Spleen (tissue), 11 donors: ENCODE results near the gene C10orf71. TPM values are rescaled to one million over a fixed set of nuclear protein-coding genes. Genes with fewer than 3 reads are reported as not detected.

Experiments
- DNase-seq: peaks from one replicate; pipeline ENCODE4 v3.0.0-alpha.2; 2020
- H3K27ac ChIP-seq, 8 donors: fragments of 200-600 bp; sonication (generic) in 7 of 8; 1 replicate in 4 of 8; 2 replicates in 4 of 8; pipeline versions ENCODE4 v1.5.0 to v1.8.0; 2016 to 2021; ENCODE audit warnings: inconsistent platforms in 4 of 8, mild to moderate bottlenecking in 4 of 8, moderate library complexity in 1 of 8
- H3K27me3 ChIP-seq, 7 donors: fragments of 200-600 bp; sonication (generic) in 6 of 7; replicated peaks in 1 of 7; 1 replicate in 4 of 7; 2 replicates in 3 of 7; pipeline versions ENCODE4 v1.5.0 to v1.8.0; 2016 to 2021; ENCODE audit warnings: inconsistent platforms in 3 of 7, mild to moderate bottlenecking in 1 of 7
- H3K36me3 ChIP-seq, 6 donors: fragments of 200-600 bp; sonication (generic) in 5 of 6; 1 replicate in 4 of 6; 2 replicates in 2 of 6; pipeline versions ENCODE4 v1.5.0 to v1.8.0; 2016 to 2021; ENCODE audit warnings: inconsistent platforms in 2 of 6
- H3K4me1 ChIP-seq, 6 donors: fragments of 200-600 bp; sonication (generic) in 5 of 6; 1 replicate in 3 of 6; 2 replicates in 3 of 6; pipeline versions ENCODE4 v1.5.0 to v1.8.0; 2016 to 2021; ENCODE audit warnings: inconsistent platforms in 3 of 6
- H3K4me3 ChIP-seq, 8 donors: fragments of 200-600 bp; sonication (generic) in 7 of 8; 1 replicate in 4 of 8; 2 replicates in 4 of 8; pipeline versions ENCODE4 v1.5.0 to v1.8.0; 2016 to 2021; ENCODE audit warnings: inconsistent platforms in 4 of 8, mild to moderate bottlenecking in 4 of 8, moderate library complexity in 2 of 8
- H3K9me3 ChIP-seq, 8 donors: fragments of 200-600 bp; sonication (generic) in 7 of 8; 1 replicate in 4 of 8; 2 replicates in 4 of 8; pipeline versions ENCODE4 v1.5.0 to v1.8.0; 2016 to 2021; ENCODE audit warnings: inconsistent platforms in 4 of 8
- CTCF ChIP-seq, 11 experiments: fragments of 200-600 bp in 7 of 11; fragments of 450-650 bp in 4 of 11; sonication (generic) in 4 of 11; IDR thresholded peaks in 8 of 11; conservative IDR thresholded peaks in 3 of 11; 1 replicate in 7 of 11; 2 replicates in 4 of 11; pipeline versions ENCODE4 v1.4.0 to v1.8.0; 2016 to 2021; ENCODE audit warnings: antibody characterized with exemption in 11 of 11, inconsistent platforms in 4 of 11, mild to moderate bottlenecking in 1 of 11
- POLR2A ChIP-seq, 3 donors: fragments of 450-650 bp; IDR thresholded peaks; one replicate each; pipeline ENCODE4 v1.5.1; 2017; ENCODE audit warnings: antibody characterized with exemption in 3 of 3, mild to moderate bottlenecking in 1 of 3
- POLR2AphosphoS5 ChIP-seq, 3 donors: sonication (generic); formaldehyde crosslinking; IDR thresholded peaks; one replicate each; pipeline ENCODE4 v1.5.1; 2017; ENCODE audit warnings: antibody characterized with exemption in 3 of 3
- WGBS, 5 donors: extraction: QIAGEN DNeasy Blood & Tissue Kit in 3 of 5; methylation state at CpG; one replicate each; pipeline versions ENCODE4 v1.1.5 to v1.1.7; 2013 to 2018; 5-methylcytosine and 5-hydroxymethylcytosine counted together
- intact Hi-C: fragments of 100-400 bp; cut with DNase I; formaldehyde crosslinking; loops from one replicate; pipeline ENCODE4 v1.15.0; 2023; ENCODE audit warnings: low total_unique reads
- polyA plus RNA-seq, 3 donors: library from polyadenylated mRNA; stranded (reverse); fragments of 200-250 nt; gene quantifications; one replicate each; pipeline ENCODE4 v1.2.1, GENCODE V29; 2013
- total RNA-seq, 7 donors: library from RNA; depleted of rRNA in 3 of 7; stranded (reverse); fragments of >200 nt in 3 of 7; fragmentation: NEBNext Ultra II Directional in 4 of 7; extraction: Animal tissue kit (Norgen Biotek cat#: 25700) in 4 of 7; gene quantifications; one replicate each; pipeline versions ENCODE4 v1.1.0 to v1.2.1, GENCODE V29; 2016 to 2021
- donor health status: healthy with polysubstance abuse.
- donor health status: DM: no; HTN: no; CAD: no; lungs with moderate emphysema.
- donor health status: DM: no; HTN: no; CAD: no.
- donor health status: Bipolar disorder and iron deficiency.
- donor health status: healthy.
- donor health status: DM: no; HTN: no; CAD: no.
- donor health status: DM: yes; HTN: yes; CAD: no.

C10orf71 gene
- total and polyA plus RNA-seq, 10 donors = not detected

- peaks cover 0 to 22% (median 0%) of the 10 kb centered on the region in 7 donors for H3K27me3 ChIP-seq
- H3K27ac ChIP-seq = no peak overlapping the region
- 33 to 89% (median 68%) methylated on average over 1 to 2 of the region's 2 CpGs; no CpG with 5 or more reads in 1 of the 5 donors for WGBS, 5 donors
- DNase-seq = no peak
- H3K9me3 ChIP-seq = no peaks in the 10 kb centered on the region
- peaks cover 0 to 19% (median 0%) of the 10 kb centered on the region in 6 donors for H3K4me1 ChIP-seq
- intact Hi-C loops = no loop called here
- H3K4me3 ChIP-seq = no peak overlapping the region
- TF ChIP-seq POLR2AphosphoS5 (IDR thresholded peaks at IDR 0.05) (no peak), CTCF (IDR thresholded peaks at IDR 0.05 in 8 of 11, conservative IDR thresholded peaks at IDR 0.05 in 3 of 11) (no peak)
- no peaks in the 10 kb centered on the region for H3K36me3 ChIP-seq
Measured at GRCh38 chr10:49302088-49302487, 3.1 kb downstream of the C10orf71 start.

GRCh38 chr10:49303711-49304110 lies 4.7 kb downstream of the C10orf71 start:
- no peaks in the 10 kb centered on the region for H3K36me3 ChIP-seq
- TF ChIP-seq CTCF (IDR thresholded peaks at IDR 0.05 in 8 of 11, conservative IDR thresholded peaks at IDR 0.05 in 3 of 11) (no peak), POLR2AphosphoS5 (IDR thresholded peaks at IDR 0.05) (no peak), POLR2A (IDR thresholded peaks at IDR 0.05) (no peak)
- intact Hi-C loops = no loop called here
- H3K27me3 ChIP-seq = peaks cover 0 to 11% (median 0%) of the 10 kb centered on the region in 7 donors
- peak; percentile 41 for DNase-seq
- H3K4me1 ChIP-seq = peaks cover 0 to 19% (median 0%) of the 10 kb centered on the region in 6 donors
- H3K27ac ChIP-seq = no peak overlapping the region
- no peak overlapping the region for H3K4me3 ChIP-seq
- 63 to 100% (median 92%) methylated on average over 1 of the region's 1 CpG for WGBS, 5 donors
- H3K9me3 ChIP-seq = peaks cover 0 to under 1% (median 0%) of the 10 kb centered on the region in 8 donors

GRCh38 chr10:49304137-49304536 lies 5.2 kb downstream of the C10orf71 start:
- H3K27ac ChIP-seq = no peak overlapping the region
- intact Hi-C loops = no loop called here
- H3K27me3 ChIP-seq = peaks cover 0 to 11% (median 0%) of the 10 kb centered on the region in 7 donors
- no peaks in the 10 kb centered on the region for H3K36me3 ChIP-seq
- H3K9me3 ChIP-seq = peaks cover 0 to 4% (median 0%) of the 10 kb centered on the region in 8 donors
- no peak overlapping the region for H3K4me3 ChIP-seq
- no peak for DNase-seq
- 78 to 93% (median 91%) methylated on average over 5 of the region's 5 CpGs for WGBS, 5 donors
- TF ChIP-seq POLR2AphosphoS5 (IDR thresholded peaks at IDR 0.05) = no peak
- no peak for TF ChIP-seq CTCF (IDR thresholded peaks at IDR 0.05 in 8 of 11, conservative IDR thresholded peaks at IDR 0.05 in 3 of 11)
- TF ChIP-seq POLR2A (IDR thresholded peaks at IDR 0.05) = no peak
- H3K4me1 ChIP-seq = peaks cover 0 to 18% (median 0%) of the 10 kb centered on the region in 6 donors

- no peak for TF ChIP-seq CTCF (IDR thresholded peaks at IDR 0.05 in 8 of 11, conservative IDR thresholded peaks at IDR 0.05 in 3 of 11)
- TF ChIP-seq POLR2A (IDR thresholded peaks at IDR 0.05) = no peak
- no peak for TF ChIP-seq POLR2AphosphoS5 (IDR thresholded peaks at IDR 0.05)
- intact Hi-C loops = no loop called here
- 81 to 95% (median 91%) methylated on average over 1 of the region's 1 CpG for WGBS, 5 donors
Measured at GRCh38 chr10:49307921-49308320, 9.0 kb downstream of the C10orf71 start.

More at GRCh38 chr10:49307921-49308320, 9.0 kb downstream of the C10orf71 start:
- H3K27ac ChIP-seq = no peak overlapping the region
- peak; percentile 47 for DNase-seq
- peaks cover 0 to 35% (median 22%) of the 10 kb centered on the region in 6 donors for H3K4me1 ChIP-seq
- no peak overlapping the region for H3K4me3 ChIP-seq
- peaks cover 0 to 4% (median 0%) of the 10 kb centered on the region in 8 donors for H3K9me3 ChIP-seq
- H3K27me3 ChIP-seq = peaks cover 0 to 11% (median 0%) of the 10 kb centered on the region in 7 donors
- no peaks in the 10 kb centered on the region for H3K36me3 ChIP-seq
